OCI-LY1 (cell line): ENCODE results near the gene LEMD3.

ENCODE experiments used
- CTCF ChIP-seq: fragments of 200-600 bp; sonication (generic), shearing (Covaris generic); IDR thresholded peaks from 2 replicates; pipeline ENCODE4 v1.5.1; 2017; ENCODE audit warnings: mild to moderate bottlenecking, antibody characterized with exemption, low read length, moderate library complexity, mixed read lengths
- EZH2 ChIP-seq: fragments of 200-600 bp; sonication (generic), shearing (Covaris generic); IDR thresholded peaks from 2 replicates; pipeline ENCODE4 v1.8.0; 2017; ENCODE audit warnings: borderline replicate concordance, mixed run types, mild to moderate bottlenecking, antibody characterized with exemption, low read length, moderate library complexity, mixed read lengths

- TF ChIP-seq CTCF (no peak), EZH2 (no peak)
These were observed 118.0 kb downstream of the LEMD3 start for GRCh38 chr12:65287426-65287825.
